SK-N-SH (cell line): ENCODE measurements around the gene DLL4. TPM values are rescaled to one million over a fixed set of nuclear protein-coding genes. Genes with fewer than 3 reads are reported as not detected.

Experiments used
- CTCF ChIA-PET: fragments of 300-600, 350-600 bp; formaldehyde crosslinking; extraction: SDS; loops from one replicate; lab custom pipeline; 2021; lab: Yijun Ruan, JAX
- POLR2A ChIA-PET: fragments of 350-600 bp; sonication (Branson Sonifier 250); formaldehyde crosslinking; extraction: SDS; loops from one replicate; lab custom pipeline; 2020; ENCODE audit warnings: antibody characterized with exemption, inconsistent platforms; lab: Yijun Ruan, JAX
- DNase-seq: peaks from one replicate; pipeline ENCODE4 v3.0.0; 2012
- H2AFZ ChIP-seq: fragments of 200-600 bp; sonication (generic); 2 replicates; pipeline ENCODE4 v1.8.1; 2016; ENCODE audit warnings: antibody characterized with exemption, mild to moderate bottlenecking, low read depth
- H3F3A ChIP-seq: fragments of 200-600 bp; sonication (generic); replicated peaks from 2 replicates; pipeline ENCODE3; 2016; ENCODE audit warnings: antibody characterized with exemption, mild to moderate bottlenecking; ENCODE audit not compliant: insufficient read depth
- H3K27ac ChIP-seq, 2 experiments: fragments of 200-500 bp in 1 of 2; fragments of 200-600 bp in 1 of 2; sonication (Bioruptor generic) in 1 of 2; sonication (generic), shearing (Covaris generic) in 1 of 2; 2 replicates each; pipeline versions ENCODE4 v1.5.1 to v1.6.1; 2014 to 2016; ENCODE audit warnings: low read depth in 2 of 2, inconsistent platforms in 1 of 2, low read length in 1 of 2, mild to moderate bottlenecking in 1 of 2, mixed read lengths in 1 of 2
- H3K27me3 ChIP-seq: fragments of 200-600 bp; sonication (generic), shearing (Covaris generic); 2 replicates; pipeline ENCODE4 v1.6.1; 2016; ENCODE audit warnings: mixed run types; ENCODE audit not compliant: insufficient read depth
- H3K36me3 ChIP-seq, 2 experiments: fragments of 200-500 bp in 1 of 2; fragments of 200-600 bp in 1 of 2; sonication (Bioruptor generic) in 1 of 2; sonication (generic) in 1 of 2; replicated peaks in 1 of 2; 2 replicates each; pipeline versions ENCODE3 to v1.5.1; 2014 to 2016; ENCODE audit warnings: low read length in 1 of 2, mild to moderate bottlenecking in 1 of 2; ENCODE audit not compliant: insufficient read depth in 2 of 2, control insufficient read depth in 1 of 2
- H3K4me1 ChIP-seq, 2 experiments: fragments of 200-500 bp in 1 of 2; fragments of 200-600 bp in 1 of 2; sonication (Bioruptor generic) in 1 of 2; sonication (generic), shearing (Covaris generic) in 1 of 2; 2 replicates each; pipeline versions ENCODE4 v1.5.1 to v1.6.1; 2014 to 2016; ENCODE audit warnings: low read depth in 1 of 2, low read length in 1 of 2, mixed run types in 1 of 2; ENCODE audit not compliant: insufficient read depth in 2 of 2, control insufficient read depth in 1 of 2
- H3K4me2 ChIP-seq: fragments of 200-600 bp; sonication (generic), shearing (Covaris generic); 2 replicates; pipeline ENCODE4 v1.6.1; 2017; ENCODE audit warnings: mixed run types
- H3K4me3 ChIP-seq, 2 experiments: fragments of 200-500 bp in 1 of 2; fragments of 200-600 bp in 1 of 2; sonication (Bioruptor generic) in 1 of 2; sonication (generic), shearing (Covaris generic) in 1 of 2; 2 replicates each; pipeline versions ENCODE4 v1.5.1 to v1.8.1; 2014 to 2016; ENCODE audit warnings: low read depth in 2 of 2, inconsistent platforms in 1 of 2, low read length in 1 of 2, mild to moderate bottlenecking in 1 of 2, mixed read lengths in 1 of 2, moderate library complexity in 1 of 2
- H3K79me2 ChIP-seq: fragments of 200-600 bp; sonication (generic); 2 replicates; pipeline ENCODE4 v1.8.1; 2017; ENCODE audit warnings: mild to moderate bottlenecking; ENCODE audit not compliant: insufficient read depth
- H3K9ac ChIP-seq: fragments of 200-600 bp; sonication (generic); 2 replicates; pipeline ENCODE4 v1.6.1; 2017; ENCODE audit warnings: mixed run types
- H3K9me2 ChIP-seq: fragments of 200-600 bp; sonication (generic); 2 replicates; pipeline ENCODE4 v1.6.1; 2017; ENCODE audit warnings: mixed run types
- H3K9me3 ChIP-seq: fragments of 200-600 bp; sonication (generic); 2 replicates; pipeline ENCODE4 v1.6.1; 2017; ENCODE audit warnings: mixed run types, mild to moderate bottlenecking, moderate library complexity
- H4K20me1 ChIP-seq: fragments of 200-600 bp; sonication (generic); 2 replicates; pipeline ENCODE4 v1.6.1; 2017; ENCODE audit warnings: mild to moderate bottlenecking, mixed run types; ENCODE audit not compliant: insufficient read depth
- EP300 ChIP-seq, 2 experiments: IDR thresholded peaks; 2 replicates each; pipeline versions ENCODE4 v1.4.0 to v1.6.1; 2012; ENCODE audit warnings: borderline replicate concordance in 1 of 2, low read depth in 1 of 2, low read length in 1 of 2
- FOXM1 ChIP-seq: IDR thresholded peaks from 2 replicates; pipeline ENCODE4 v1.4.0; 2012; ENCODE audit warnings: low read depth, mild to moderate bottlenecking
- GABPA ChIP-seq: IDR thresholded peaks from 2 replicates; pipeline ENCODE4 v1.4.0; 2012; ENCODE audit warnings: low read depth, mild to moderate bottlenecking
- JUND ChIP-seq: IDR thresholded peaks from 2 replicates; pipeline ENCODE4 v1.4.0; 2012
- MEF2A ChIP-seq: IDR thresholded peaks from 2 replicates; pipeline ENCODE4 v1.4.0; 2012; ENCODE audit warnings: low read depth, borderline replicate concordance
- PBX3 ChIP-seq: IDR thresholded peaks from 2 replicates; pipeline ENCODE4; 2012
- RCOR1 ChIP-seq: fragments of 150-350 bp; IDR thresholded peaks from 2 replicates; pipeline ENCODE4 v1.6.1; 2017; ENCODE audit warnings: antibody characterized with exemption, low read length
- REST ChIP-seq: IDR thresholded peaks from 2 replicates; pipeline ENCODE4 v1.6.1; 2012; ENCODE audit warnings: mild to moderate bottlenecking, low read depth, low read length, moderate library complexity
- SMC3 ChIP-seq: IDR thresholded peaks from 2 replicates; pipeline ENCODE4 v1.6.1; 2012; ENCODE audit warnings: low read depth, low read length, improper control_type of control experiment
- TCF12 ChIP-seq: IDR thresholded peaks from 2 replicates; pipeline ENCODE4 v1.4.0; 2012
- USF1 ChIP-seq: IDR thresholded peaks from 2 replicates; pipeline ENCODE4 v1.4.0; 2012; ENCODE audit warnings: low read depth, borderline replicate concordance
- WGBS: methylation state at CpG from one replicate; pipeline ENCODE4 v1.1.6; 2017; ENCODE audit warnings: low lambda C conversion rate; 5-methylcytosine and 5-hydroxymethylcytosine counted together
- polyA plus RNA-seq, 3 experiments: library from polyadenylated mRNA; depleted of rRNA; stranded (reverse); fragments of >200 nt; gene quantifications; 2 replicates each; pipeline ENCODE4 v1.2.3, GENCODE V29; 2012

Gene DLL4
- polyA plus RNA-seq, 1 of the 3 experiments (the other 2 are of a cell fraction) = 0.03 TPM

GRCh38 chr15:40902605-40903561 is 26.3 kb upstream of the DLL4 start:
- peaks cover 12 to 24% of the 10 kb centered on the region in 2 experiments; a peak in 3 of 4 replicates for H3K4me1 ChIP-seq
- H2AFZ ChIP-seq = no peak overlapping the region
- WGBS = 95% methylated on average over 23 of the region's 33 CpGs
- H3K9ac ChIP-seq = no peak overlapping the region
- no peak for TF ChIP-seq JUND
- TF ChIP-seq TCF12 = no peak
- TF ChIP-seq SMC3 = no peak
- TF ChIP-seq USF1 = no peak
- TF ChIP-seq REST = no peak
- no peak for TF ChIP-seq GABPA
- TF ChIP-seq, all 33 proteins: peak for 0
- Histone ChIP-seq H3K4me3 (no peak overlapping the region), H3K9me2 (no peaks in the 10 kb centered on the region), H4K20me1 (peaks cover 20% of the 10 kb centered on the region; the same call in 1 of the 2 replicates), H3F3A (peaks cover 36% of the 10 kb centered on the region), H3K36me3 (peaks cover 9 to 37% of the 10 kb centered on the region in 2 experiments), H3K79me2 (peaks cover 16% of the 10 kb centered on the region), H3K9me3 (no peaks in the 10 kb centered on the region), H3K27ac (no peak overlapping the region), H3K27me3 (no peaks in the 10 kb centered on the region), H3K4me2 (no peak overlapping the region)
- POLR2A ChIA-PET = no interaction called here
- no peak for DNase-seq
- CTCF ChIA-PET = interaction anchor here (0.6 to 23.8 kb wide), 31 partner anchors 6 to 519 kb away, joined by 3 to 675 read pairs (median 6); partner anchors contain the start of genes DLL4, NUSAP1, OIP5 and RHOV

GRCh38 chr15:40904552-40905201 is 24.5 kb upstream of the DLL4 start:
- POLR2A ChIA-PET = no interaction called here
- no peak for TF ChIP-seq REST
- no peak for TF ChIP-seq MEF2A
- TF ChIP-seq EP300 (IDR thresholded peaks at IDR 0.05; ENCODE audit: borderline replicate concordance in 1 of 2, low read depth in 1 of 2, low read length in 1 of 2) = no peak
- TF ChIP-seq PBX3 = no peak
- no peak for TF ChIP-seq FOXM1
- no peak for TF ChIP-seq RCOR1
- no peak for TF ChIP-seq USF1

More at GRCh38 chr15:40904552-40905201, 24.5 kb upstream of the DLL4 start:
- H3K4me1 ChIP-seq = peaks cover 12 to 27% of the 10 kb centered on the region in 2 experiments; a peak in 3 of 4 replicates
- H3F3A ChIP-seq = peaks cover 39% of the 10 kb centered on the region
- H3K4me2 ChIP-seq = no peak overlapping the region
- no peaks in the 10 kb centered on the region for H3K9me2 ChIP-seq
- peaks cover 16% of the 10 kb centered on the region for H3K79me2 ChIP-seq
- H3K9me3 ChIP-seq = no peaks in the 10 kb centered on the region
- DNase-seq = no peak
- WGBS = 87% methylated on average over 5 of the region's 7 CpGs
- CTCF ChIA-PET = interaction anchor here (0.5 to 23.8 kb wide), 61 partner anchors 8 to 517 kb away, joined by 3 to 675 read pairs (median 5); partner anchors contain the start of genes CHAC1, CHP1, DLL4 and DNAJC17
- H3K36me3 ChIP-seq = peaks cover 0 to 28% of the 10 kb centered on the region in 2 experiments
- no peaks in the 10 kb centered on the region for H3K27me3 ChIP-seq
- no peak overlapping the region for H3K27ac ChIP-seq
- H3K4me3 ChIP-seq = no peak overlapping the region
- no peak overlapping the region for H2AFZ ChIP-seq
- H3K9ac ChIP-seq = no peak overlapping the region
- H4K20me1 ChIP-seq = peaks cover 20% of the 10 kb centered on the region; the same call in 1 of the 2 replicates
